Loucy (cell line): ENCODE measurements around the gene NELL2.

ENCODE experiments used
- EZH2phosphoT487 ChIP-seq: fragments of 200-600 bp; IDR thresholded peaks from 2 replicates; pipeline ENCODE4 v1.6.1; 2018; ENCODE audit warnings: antibody characterized with exemption, mild to moderate bottlenecking, moderate library complexity, borderline replicate concordance
- TF ChIP-seq, protein P1 (sequence below): fragments of 200-600 bp; sonication (generic); conservative IDR thresholded peaks from 2 replicates; pipeline ENCODE4 v1.5.1; 2014; ENCODE audit warnings: mild to moderate bottlenecking, antibody characterized with exemption, low read length

DNA sequence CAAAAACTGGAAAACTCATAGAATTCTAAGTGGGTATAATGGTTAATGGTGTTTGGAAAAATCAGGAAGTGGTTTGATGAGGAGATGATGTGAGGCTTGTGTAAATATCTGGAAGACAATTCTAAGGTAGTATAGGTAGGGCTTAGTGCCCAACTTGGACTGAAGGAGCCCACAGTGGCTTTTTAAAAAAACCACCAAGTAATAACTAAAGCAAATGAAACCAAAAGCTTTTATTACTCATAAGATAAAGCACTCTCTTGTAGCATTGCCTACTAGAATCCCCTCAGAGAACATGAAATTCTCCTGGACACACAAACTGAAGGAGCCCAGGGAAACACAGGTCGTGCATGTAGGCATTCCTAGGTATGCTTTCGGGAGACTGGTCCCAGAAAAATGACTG lies 324.5 kb downstream of the NELL2 start:
- TF ChIP-seq, protein P1, sequence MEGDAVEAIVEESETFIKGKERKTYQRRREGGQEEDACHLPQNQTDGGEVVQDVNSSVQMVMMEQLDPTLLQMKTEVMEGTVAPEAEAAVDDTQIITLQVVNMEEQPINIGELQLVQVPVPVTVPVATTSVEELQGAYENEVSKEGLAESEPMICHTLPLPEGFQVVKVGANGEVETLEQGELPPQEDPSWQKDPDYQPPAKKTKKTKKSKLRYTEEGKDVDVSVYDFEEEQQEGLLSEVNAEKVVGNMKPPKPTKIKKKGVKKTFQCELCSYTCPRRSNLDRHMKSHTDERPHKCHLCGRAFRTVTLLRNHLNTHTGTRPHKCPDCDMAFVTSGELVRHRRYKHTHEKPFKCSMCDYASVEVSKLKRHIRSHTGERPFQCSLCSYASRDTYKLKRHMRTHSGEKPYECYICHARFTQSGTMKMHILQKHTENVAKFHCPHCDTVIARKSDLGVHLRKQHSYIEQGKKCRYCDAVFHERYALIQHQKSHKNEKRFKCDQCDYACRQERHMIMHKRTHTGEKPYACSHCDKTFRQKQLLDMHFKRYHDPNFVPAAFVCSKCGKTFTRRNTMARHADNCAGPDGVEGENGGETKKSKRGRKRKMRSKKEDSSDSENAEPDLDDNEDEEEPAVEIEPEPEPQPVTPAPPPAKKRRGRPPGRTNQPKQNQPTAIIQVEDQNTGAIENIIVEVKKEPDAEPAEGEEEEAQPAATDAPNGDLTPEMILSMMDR: no peak
- TF ChIP-seq EZH2phosphoT487: no peak
